HG03025 (cell line): ENCODE data around the gene HS6ST3.

Experiments
- ATAC-seq: cut with Tn5 transposase; IDR thresholded peaks from one replicate; pipeline ENCODE4 v1.9.1; 2021; ENCODE audit warnings: mild to moderate bottlenecking, moderate library complexity; ENCODE audit not compliant: unreplicated experiment, low FRiP score

Gene HS6ST3

GRCh38 chr13:96851856-96852445, 762.0 kb downstream of the HS6ST3 start:
- ATAC-seq: no peak

- ATAC-seq: no peak
Observed at GRCh38 chr13:96858133-96858826, 768.4 kb downstream of the HS6ST3 start.

GRCh38 chr13:96860882-96861281, 771.0 kb downstream of the HS6ST3 start:
- no peak for ATAC-seq

GRCh38 chr13:96862093-96862492, 772.2 kb downstream of the HS6ST3 start:
- no peak for ATAC-seq

- ATAC-seq: no peak
Observed at GRCh38 chr13:96862999-96863398, 773.1 kb downstream of the HS6ST3 start.

- no peak for ATAC-seq
Observed at GRCh38 chr13:96871469-96871868, 781.6 kb downstream of the HS6ST3 start.

GRCh38 chr13:96880419-96880818, 790.5 kb downstream of the HS6ST3 start:
- no peak for ATAC-seq
